Measurements from ENCODE around the gene C1S. TPM values are rescaled to one million over a fixed set of nuclear protein-coding genes. Genes with fewer than 3 reads are reported as not detected.

C1S gene
- total RNA-seq, 2 experiments from 2014 or later, result 3.8 to 4.6 TPM

DNA sequence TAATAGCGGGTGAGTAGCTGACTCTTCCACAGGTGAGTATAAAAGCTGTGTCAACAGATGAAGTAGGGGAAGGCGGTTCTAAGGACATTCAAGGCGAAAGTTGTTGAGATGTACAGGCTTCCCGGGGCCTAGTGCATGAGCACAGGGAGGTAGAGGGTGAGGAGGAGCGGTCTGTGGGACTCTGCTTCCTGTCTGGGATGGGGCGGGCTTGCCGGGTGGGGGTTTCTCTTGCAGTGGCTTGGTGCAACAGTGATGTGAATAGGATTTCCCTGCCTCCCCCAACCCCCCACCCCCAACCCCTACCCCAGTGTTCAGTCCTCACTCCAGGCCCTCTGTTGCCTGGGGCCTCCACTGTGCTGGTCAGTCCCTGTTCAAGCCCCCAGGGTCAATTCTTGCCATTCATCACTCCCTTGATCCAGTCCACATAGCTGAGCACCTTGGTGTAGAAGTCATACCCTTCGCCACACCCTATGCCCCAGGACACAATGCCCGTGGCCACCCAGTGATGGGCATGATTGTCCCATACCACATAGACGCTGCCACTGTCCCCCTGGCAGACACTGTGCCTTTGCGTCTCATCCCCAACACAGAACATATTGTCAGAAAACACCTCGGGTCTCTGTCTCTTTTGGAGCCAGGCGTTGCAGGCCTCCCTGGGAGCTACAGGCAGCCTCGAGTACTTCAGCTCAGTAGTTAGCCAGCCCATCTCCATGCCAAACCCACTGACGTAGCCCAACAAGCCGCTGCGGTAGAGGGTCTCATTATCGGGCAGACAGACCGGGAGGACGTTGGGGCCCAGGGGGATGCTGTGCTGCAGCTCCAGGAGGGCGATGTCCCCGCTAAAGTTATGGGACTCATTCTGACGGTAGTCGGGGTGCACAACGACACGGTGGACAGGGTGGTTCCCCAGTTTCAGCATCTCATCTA is 35.8 kb downstream of the C1S start:
- H3K36me3 ChIP-seq (ENCODE audit: insufficient read depth, low read length), result peaks cover 15% of the 10 kb centered on the region
- Mint-ChIP-seq H3K4me1 (ENCODE audit: low read depth) (peaks cover 8% of the 10 kb centered on the region), H3K27ac (no peak overlapping the region), H3K27me3 (no peaks in the 10 kb centered on the region), H3K36me3 (ENCODE audit: low read depth) (peaks cover 15% of the 10 kb centered on the region), H3K4me3 (no peak overlapping the region), H3K9me3 (no peaks in the 10 kb centered on the region)
- DNase-seq, result no peak
- ChIA-PET POLR2A (no interaction called here), CTCF (interaction anchor here (0.8 kb wide), 1 partner anchor 13 kb away, joined by 4 read pairs; the partner anchor contains the start of gene C1RL)
- intact Hi-C loops (cut with DNase I, micrococcal nuclease), result loop anchor here in 1 of 2 experiments (5.0 kb wide), 1 partner anchor 74 kb away; no protein-coding TSS in a partner anchor
- TF ChIP-seq, protein P1, sequence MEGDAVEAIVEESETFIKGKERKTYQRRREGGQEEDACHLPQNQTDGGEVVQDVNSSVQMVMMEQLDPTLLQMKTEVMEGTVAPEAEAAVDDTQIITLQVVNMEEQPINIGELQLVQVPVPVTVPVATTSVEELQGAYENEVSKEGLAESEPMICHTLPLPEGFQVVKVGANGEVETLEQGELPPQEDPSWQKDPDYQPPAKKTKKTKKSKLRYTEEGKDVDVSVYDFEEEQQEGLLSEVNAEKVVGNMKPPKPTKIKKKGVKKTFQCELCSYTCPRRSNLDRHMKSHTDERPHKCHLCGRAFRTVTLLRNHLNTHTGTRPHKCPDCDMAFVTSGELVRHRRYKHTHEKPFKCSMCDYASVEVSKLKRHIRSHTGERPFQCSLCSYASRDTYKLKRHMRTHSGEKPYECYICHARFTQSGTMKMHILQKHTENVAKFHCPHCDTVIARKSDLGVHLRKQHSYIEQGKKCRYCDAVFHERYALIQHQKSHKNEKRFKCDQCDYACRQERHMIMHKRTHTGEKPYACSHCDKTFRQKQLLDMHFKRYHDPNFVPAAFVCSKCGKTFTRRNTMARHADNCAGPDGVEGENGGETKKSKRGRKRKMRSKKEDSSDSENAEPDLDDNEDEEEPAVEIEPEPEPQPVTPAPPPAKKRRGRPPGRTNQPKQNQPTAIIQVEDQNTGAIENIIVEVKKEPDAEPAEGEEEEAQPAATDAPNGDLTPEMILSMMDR (IDR thresholded peaks at IDR 0.05), result no peak
- ATAC-seq (ENCODE audit: poor library complexity), result no peak
- peaks cover 13% of the 10 kb centered on the region for H3K4me1 ChIP-seq (ENCODE audit: insufficient read depth, low read length)
- no peak overlapping the region for H3K27ac ChIP-seq (ENCODE audit: low read depth in 1 of 2, low read length in 2 of 2)
- no peaks in the 10 kb centered on the region for H3K9me3 ChIP-seq (ENCODE audit: control insufficient read depth in 1 of 2, insufficient read depth in 1 of 2, low read length in 2 of 2)
- H3K4me3 ChIP-seq (ENCODE audit: low read length), result no peak overlapping the region
- no peaks in the 10 kb centered on the region for H3K27me3 ChIP-seq (ENCODE audit: control insufficient read depth in 1 of 2, insufficient read depth in 2 of 2, low read length in 2 of 2)

DNA sequence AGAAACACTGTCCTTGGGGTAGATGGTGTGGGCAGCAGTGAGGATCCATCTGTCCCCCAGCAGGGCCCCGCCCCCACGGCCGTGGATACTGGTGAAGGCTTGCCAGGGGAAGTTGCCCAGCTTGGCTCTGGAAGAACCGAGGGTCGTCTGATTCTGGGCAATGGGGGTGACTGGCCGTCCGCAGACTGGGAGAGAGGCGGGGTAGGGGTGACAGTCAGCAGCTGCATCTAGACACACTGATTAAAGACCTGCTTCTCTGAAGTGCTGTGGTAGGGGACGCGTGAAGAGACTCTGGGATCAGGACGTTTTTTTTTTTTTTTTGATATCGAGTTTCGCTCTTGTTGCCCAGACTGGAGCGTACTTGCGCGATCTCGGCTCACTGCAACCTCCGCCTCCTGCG is 36.5 kb downstream of the C1S start:
- H3K36me3 Mint-ChIP-seq (ENCODE audit: low read depth), result peaks cover 22% of the 10 kb centered on the region
- no peak overlapping the region for H3K27ac ChIP-seq (ENCODE audit: low read depth in 1 of 2, low read length in 2 of 2)
- intact Hi-C loops (cut with DNase I, micrococcal nuclease), result loop anchor here in 1 of 2 experiments (5.0 kb wide), 1 partner anchor 75 kb away; no protein-coding TSS in a partner anchor
- H3K27me3 ChIP-seq (ENCODE audit: control insufficient read depth in 1 of 2, insufficient read depth in 2 of 2, low read length in 2 of 2), result no peaks in the 10 kb centered on the region
- TF ChIP-seq, protein P1 (IDR thresholded peaks at IDR 0.05), result no peak
- H3K9me3 Mint-ChIP-seq, result no peaks in the 10 kb centered on the region
- peaks cover 9% of the 10 kb centered on the region for H3K4me1 ChIP-seq (ENCODE audit: insufficient read depth, low read length)
- no peak overlapping the region for H3K4me3 ChIP-seq (ENCODE audit: low read length)
- ChIA-PET POLR2A (no interaction called here), CTCF (no interaction called here)
- peaks cover 8% of the 10 kb centered on the region for H3K4me1 Mint-ChIP-seq (ENCODE audit: low read depth)
- no peak overlapping the region for H3K27ac Mint-ChIP-seq
- H3K27me3 Mint-ChIP-seq, result no peaks in the 10 kb centered on the region
- H3K9me3 ChIP-seq (ENCODE audit: control insufficient read depth in 1 of 2, insufficient read depth in 1 of 2, low read length in 2 of 2), result no peaks in the 10 kb centered on the region
- no peak overlapping the region for H3K4me3 Mint-ChIP-seq
- DNase-seq (no peak), ATAC-seq (ENCODE audit: poor library complexity) (no peak)
- H3K36me3 ChIP-seq (ENCODE audit: insufficient read depth, low read length), result peaks cover 22% of the 10 kb centered on the region

DNA sequence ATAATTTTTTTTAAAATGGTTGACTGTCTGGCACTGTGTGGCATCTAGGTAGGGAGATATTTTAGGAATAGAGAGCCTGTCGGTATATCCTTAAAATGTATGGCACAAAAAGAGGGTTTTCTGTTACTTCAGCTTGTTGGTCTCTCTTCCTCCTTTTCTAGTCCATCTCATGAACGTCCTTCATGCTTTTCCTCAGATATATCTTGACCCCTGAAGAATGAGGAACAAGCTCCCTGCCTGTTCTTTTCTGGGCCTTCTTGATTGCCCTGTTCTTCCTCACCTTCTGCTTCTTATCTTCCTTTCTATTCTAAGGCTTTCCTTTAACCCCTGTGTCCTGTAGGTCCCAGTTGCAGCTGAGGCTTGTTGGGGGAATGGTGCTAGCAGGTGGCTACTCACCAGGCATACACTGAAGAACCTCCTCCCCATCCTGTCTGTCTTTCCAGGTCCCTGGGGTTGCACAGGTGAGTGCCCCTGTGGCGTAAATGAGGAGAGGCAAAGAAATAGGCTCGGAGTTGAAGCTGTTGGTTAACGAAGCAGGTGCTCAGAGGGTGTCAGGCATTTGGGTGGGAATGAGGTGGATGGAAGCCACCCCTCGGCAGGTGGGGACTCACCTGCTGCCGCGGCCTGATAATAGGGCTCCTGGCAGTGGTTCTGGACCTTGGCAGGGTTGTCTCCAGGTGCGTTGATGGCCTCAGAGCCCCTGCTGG is 38.9 kb downstream of the C1S start:
- Histone ChIP-seq H3K4me1 (ENCODE audit: insufficient read depth, low read length) (peaks cover 5% of the 10 kb centered on the region), H3K4me3 (ENCODE audit: low read length) (no peak overlapping the region), H3K36me3 (ENCODE audit: insufficient read depth, low read length) (peaks cover 37% of the 10 kb centered on the region), H3K27me3 (ENCODE audit: control insufficient read depth in 1 of 2, insufficient read depth in 2 of 2, low read length in 2 of 2) (no peaks in the 10 kb centered on the region), H3K27ac (ENCODE audit: low read depth in 1 of 2, low read length in 2 of 2) (no peak overlapping the region), H3K9me3 (ENCODE audit: control insufficient read depth in 1 of 2, insufficient read depth in 1 of 2, low read length in 2 of 2) (no peaks in the 10 kb centered on the region)
- TF ChIP-seq, protein P1 (IDR thresholded peaks at IDR 0.05), result no peak
- peaks cover 18% of the 10 kb centered on the region for H3K4me1 Mint-ChIP-seq (ENCODE audit: low read depth)
- no peak for ATAC-seq (ENCODE audit: poor library complexity)
- no peaks in the 10 kb centered on the region for H3K9me3 Mint-ChIP-seq
- no peak overlapping the region for H3K27ac Mint-ChIP-seq
- no peak for DNase-seq
- POLR2A ChIA-PET, result no interaction called here
- intact Hi-C loops (cut with DNase I, micrococcal nuclease), result loop anchor here in 1 of 2 experiments (5.0 kb wide), 1 partner anchor 77 kb away; no protein-coding TSS in a partner anchor
- CTCF ChIA-PET, result no interaction called here
- H3K36me3 Mint-ChIP-seq (ENCODE audit: low read depth), result peaks cover 42% of the 10 kb centered on the region
- no peaks in the 10 kb centered on the region for H3K27me3 Mint-ChIP-seq
- no peak overlapping the region for H3K4me3 Mint-ChIP-seq

All from CD4-positive, alpha-beta T cell (primary cell).